NCI-H82 treated with DMSO at 0.1 percent for 48 hours (cell line): Measurements from ENCODE around the gene DUSP23.

Experiments
- DNase-seq: peaks from one replicate; lab custom pipeline; 2025; ENCODE audit not compliant: unreplicated experiment; lab: John Stamatoyannopoulos, UW

DUSP23 gene

GRCh38 chr1:159827549-159827948 is 46.8 kb downstream of the DUSP23 start:
- no peak for DNase-seq

GRCh38 chr1:159828176-159828575 is 47.4 kb downstream of the DUSP23 start:
- DNase-seq, result no peak

- DNase-seq, result peak; percentile 60
Observed at GRCh38 chr1:159828581-159829272, 48.0 kb downstream of the DUSP23 start.

GRCh38 chr1:159829273-159829634 is 48.5 kb downstream of the DUSP23 start:
- DNase-seq, result peak; percentile 60

GRCh38 chr1:159829822-159830465 is 49.2 kb downstream of the DUSP23 start:
- no peak for DNase-seq

GRCh38 chr1:159830722-159831121 is 50.0 kb downstream of the DUSP23 start:
- DNase-seq, result no peak

- DNase-seq, result peak; percentile 31
Observed at GRCh38 chr1:159831412-159832141, 50.8 kb downstream of the DUSP23 start.
